Neutrophil (primary cell): ENCODE measurements around the gene FLYWCH1.
"Not testable (repeated sequence)": the region's sequence is repeated elsewhere in the genome, so short reads cannot be mapped to it uniquely, and the experiment has no call there.

Source experiments
- H3K27ac ChIP-seq: fragments of 200-600 bp; sonication (generic); 2 replicates; pipeline ENCODE4 v1.5.1; 2016; ENCODE audit warnings: mild to moderate bottlenecking, moderate library complexity
- H3K27me3 ChIP-seq: fragments of 200-600 bp; sonication (generic); 2 replicates; pipeline ENCODE4 v1.6.0; 2016; ENCODE audit warnings: mild to moderate bottlenecking
- H3K36me3 ChIP-seq: fragments of 200-600 bp; sonication (generic); 2 replicates; pipeline ENCODE4 v1.5.1; 2017
- H3K4me1 ChIP-seq, 2 experiments: fragments of 200-600 bp in 1 of 2; sonication (generic) in 1 of 2; 1 replicate in 1 of 2; 2 replicates in 1 of 2; pipeline versions ENCODE4 v1.5.1 to v1.6.1; 2013 to 2016; ENCODE audit warnings: low read depth in 1 of 2, low read length in 1 of 2, mild to moderate bottlenecking in 1 of 2, moderate library complexity in 1 of 2; ENCODE audit not compliant: control insufficient read depth in 1 of 2, insufficient read depth in 1 of 2
- H3K4me3 ChIP-seq, 2 experiments: fragments of 200-600 bp in 1 of 2; sonication (generic) in 1 of 2; 1 replicate in 1 of 2; 2 replicates in 1 of 2; pipeline ENCODE4 v1.5.1; 2013 to 2016; ENCODE audit warnings: low read depth in 1 of 2, low read length in 1 of 2, mild to moderate bottlenecking in 1 of 2, moderate library complexity in 1 of 2
- H3K9me3 ChIP-seq: fragments of 200-600 bp; sonication (generic); 2 replicates; pipeline ENCODE4 v1.5.1; 2016
- CTCF ChIP-seq: fragments of 200-600 bp; sonication (generic); IDR thresholded peaks from 2 replicates; pipeline ENCODE4 v1.5.1; 2016; ENCODE audit warnings: antibody characterized with exemption

The FLYWCH1 gene

GRCh38 chr16:2926650-2926999 lies 14.9 kb downstream of the FLYWCH1 start:
- H3K4me3 ChIP-seq: peak overlapping the region in 1 of 2 experiments; percentile 30
- no peak for TF ChIP-seq CTCF
- H3K27me3 ChIP-seq: no peaks in the 10 kb centered on the region
- no peak overlapping the region for H3K27ac ChIP-seq
- no peaks in the 10 kb centered on the region for H3K9me3 ChIP-seq
- peaks cover 8% of the 10 kb centered on the region in 2 experiments for H3K4me1 ChIP-seq
- H3K36me3 ChIP-seq: no peaks in the 10 kb centered on the region

GRCh38 chr16:2927010-2927646 lies 15.4 kb downstream of the FLYWCH1 start:
- peaks cover 8% of the 10 kb centered on the region in 2 experiments for H3K4me1 ChIP-seq
- peak overlapping the region in 1 of 2 experiments; percentile 30 for H3K4me3 ChIP-seq
- TF ChIP-seq CTCF: peak; percentile 97

GRCh38 chr16:2928151-2928550 lies 16.4 kb downstream of the FLYWCH1 start:
- not testable (repeated sequence) for H3K36me3 ChIP-seq, H3K9me3 ChIP-seq, H3K4me3 ChIP-seq, H3K27me3 ChIP-seq, H3K27ac ChIP-seq, H3K4me1 ChIP-seq

More at GRCh38 chr16:2927010-2927646, 15.4 kb downstream of the FLYWCH1 start:
- H3K9me3 ChIP-seq: no peaks in the 10 kb centered on the region
- no peaks in the 10 kb centered on the region for H3K27me3 ChIP-seq
- H3K27ac ChIP-seq: no peak overlapping the region
- H3K36me3 ChIP-seq: no peaks in the 10 kb centered on the region

GRCh38 chr16:2928796-2929195 lies 17.1 kb downstream of the FLYWCH1 start:
- H3K36me3 ChIP-seq: peaks cover 9% of the 10 kb centered on the region
- no peaks in the 10 kb centered on the region for H3K27me3 ChIP-seq
- no peak overlapping the region for H3K4me3 ChIP-seq
- H3K4me1 ChIP-seq: peaks cover 8% of the 10 kb centered on the region in 2 experiments
- no peaks in the 10 kb centered on the region for H3K9me3 ChIP-seq
- no peak overlapping the region for H3K27ac ChIP-seq
- no peak for TF ChIP-seq CTCF

GRCh38 chr16:2929693-2930092 lies 18.0 kb downstream of the FLYWCH1 start:
- Histone ChIP-seq H3K36me3 (peaks cover 18% of the 10 kb centered on the region), H3K9me3 (no peaks in the 10 kb centered on the region), H3K4me1 (peaks cover 8 to 12% of the 10 kb centered on the region in 2 experiments), H3K27me3 (no peaks in the 10 kb centered on the region), H3K27ac (no peak overlapping the region), H3K4me3 (no peak overlapping the region)
- TF ChIP-seq CTCF: no peak

GRCh38 chr16:2930236-2930635 lies 18.5 kb downstream of the FLYWCH1 start:
- Histone ChIP-seq H3K4me1 (peaks cover 8 to 12% of the 10 kb centered on the region in 2 experiments), H3K36me3 (peaks cover 21% of the 10 kb centered on the region), H3K27me3 (no peaks in the 10 kb centered on the region), H3K27ac (no peak overlapping the region), H3K4me3 (no peak overlapping the region), H3K9me3 (no peaks in the 10 kb centered on the region)
- no peak for TF ChIP-seq CTCF

GRCh38 chr16:2931231-2931914 lies 19.6 kb downstream of the FLYWCH1 start:
- H3K4me3 ChIP-seq, H3K9me3 ChIP-seq, H3K27ac ChIP-seq, H3K27me3 ChIP-seq: not testable (repeated sequence)
- Histone ChIP-seq H3K4me1 (peaks cover 8 to 14% of the 10 kb centered on the region in 2 experiments), H3K36me3 (peaks cover 30% of the 10 kb centered on the region)
